HG02610 (cell line): ENCODE results near the gene IL11.

ENCODE experiments used
- ATAC-seq: cut with Tn5 transposase; IDR thresholded peaks from one replicate; pipeline ENCODE4 v1.9.1; 2021; ENCODE audit warnings: mild to moderate bottlenecking, moderate library complexity; ENCODE audit not compliant: unreplicated experiment

Gene IL11

GRCh38 chr19:55353803-55354697, 16.2 kb downstream of the IL11 start:
- ATAC-seq = no peak

DNA sequence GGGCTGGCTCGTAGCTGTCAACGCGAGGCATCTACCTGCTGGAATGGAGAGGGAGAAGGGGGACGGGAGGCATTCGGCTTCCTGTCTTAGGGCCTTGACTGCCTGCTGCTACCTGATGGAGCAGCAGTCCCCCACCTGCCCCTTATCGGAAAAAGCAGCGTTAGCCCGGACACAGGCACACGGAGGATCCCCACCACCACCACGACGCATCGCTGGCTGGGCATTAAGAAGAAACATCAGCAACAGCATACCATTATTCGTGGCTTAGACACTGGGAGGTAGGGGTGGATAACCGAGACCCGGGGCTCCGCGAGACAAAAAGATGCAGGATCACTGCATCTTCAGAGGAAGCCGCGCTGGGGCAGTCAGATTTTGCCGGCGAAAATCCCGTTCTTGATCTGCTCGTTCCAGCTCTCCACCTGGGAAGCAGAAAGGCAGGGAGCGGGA, 16.9 kb downstream of the IL11 start:
- ATAC-seq = no peak

DNA sequence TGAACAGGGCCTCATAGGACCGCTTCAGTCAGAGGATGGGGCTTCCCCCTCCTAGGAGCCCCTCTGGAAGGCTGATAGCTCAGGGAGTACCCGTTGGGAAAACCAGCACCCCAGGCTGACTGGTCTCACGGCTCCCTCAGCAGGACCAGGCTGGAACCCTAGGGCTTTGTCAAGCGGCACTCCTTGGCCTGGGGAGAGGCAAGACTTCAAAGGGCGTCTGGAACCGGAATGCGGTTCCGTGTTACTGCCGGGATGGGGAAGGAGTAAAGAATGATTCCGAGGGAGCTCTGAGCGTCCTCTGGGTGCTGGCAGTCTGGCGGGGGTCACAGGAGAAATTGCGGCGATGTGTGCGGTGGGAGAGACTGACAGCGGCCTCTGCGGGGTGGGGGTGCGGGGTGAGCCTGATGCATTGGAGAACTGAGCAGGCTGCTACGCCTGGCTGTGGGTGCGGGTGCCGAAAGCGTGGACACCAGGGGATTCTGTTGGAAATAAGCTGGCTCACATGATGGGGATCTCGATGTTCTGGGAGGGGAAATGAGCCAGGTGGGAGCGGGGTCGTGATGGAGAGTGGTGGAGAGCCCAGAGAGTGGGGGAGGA, 17.6 kb downstream of the IL11 start:
- ATAC-seq = no peak

GRCh38 chr19:55352040-55352439, 18.2 kb downstream of the IL11 start:
- ATAC-seq = no peak

- no peak for ATAC-seq
Measured at GRCh38 chr19:55350620-55351315, 19.5 kb downstream of the IL11 start.

- ATAC-seq = no peak
Measured at GRCh38 chr19:55348317-55349034, 21.8 kb downstream of the IL11 start.

DNA sequence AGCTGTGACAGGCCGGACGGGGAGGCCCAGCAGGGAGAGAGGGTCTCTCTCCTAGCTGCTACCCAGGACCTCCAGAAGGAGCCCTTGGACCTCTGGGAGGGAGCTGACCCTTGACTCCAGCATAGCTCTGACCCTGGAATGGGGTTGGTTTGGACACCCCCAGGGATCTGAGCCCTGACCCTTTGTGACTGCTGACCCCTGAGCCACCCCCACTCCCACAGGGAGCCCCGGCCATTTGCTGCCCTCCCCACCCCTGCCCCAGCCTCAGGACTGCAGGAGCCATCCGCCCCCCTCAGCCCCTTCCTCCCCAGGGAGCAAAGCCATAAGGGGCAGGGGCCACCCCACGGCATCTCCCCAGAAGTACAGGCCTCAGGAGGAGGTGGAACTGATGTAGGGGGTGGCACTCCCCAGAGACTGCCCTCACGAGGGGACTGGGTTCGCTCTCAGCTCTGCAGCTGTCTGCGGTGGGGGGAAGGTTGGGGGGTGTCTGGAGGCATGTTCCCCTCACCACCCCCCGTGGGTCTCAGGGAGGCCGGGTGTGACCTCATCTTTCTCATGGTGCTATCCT, 22.7 kb downstream of the IL11 start:
- ATAC-seq = no peak

GRCh38 chr19:55346725-55347441, 23.4 kb downstream of the IL11 start:
- ATAC-seq = no peak

DNA sequence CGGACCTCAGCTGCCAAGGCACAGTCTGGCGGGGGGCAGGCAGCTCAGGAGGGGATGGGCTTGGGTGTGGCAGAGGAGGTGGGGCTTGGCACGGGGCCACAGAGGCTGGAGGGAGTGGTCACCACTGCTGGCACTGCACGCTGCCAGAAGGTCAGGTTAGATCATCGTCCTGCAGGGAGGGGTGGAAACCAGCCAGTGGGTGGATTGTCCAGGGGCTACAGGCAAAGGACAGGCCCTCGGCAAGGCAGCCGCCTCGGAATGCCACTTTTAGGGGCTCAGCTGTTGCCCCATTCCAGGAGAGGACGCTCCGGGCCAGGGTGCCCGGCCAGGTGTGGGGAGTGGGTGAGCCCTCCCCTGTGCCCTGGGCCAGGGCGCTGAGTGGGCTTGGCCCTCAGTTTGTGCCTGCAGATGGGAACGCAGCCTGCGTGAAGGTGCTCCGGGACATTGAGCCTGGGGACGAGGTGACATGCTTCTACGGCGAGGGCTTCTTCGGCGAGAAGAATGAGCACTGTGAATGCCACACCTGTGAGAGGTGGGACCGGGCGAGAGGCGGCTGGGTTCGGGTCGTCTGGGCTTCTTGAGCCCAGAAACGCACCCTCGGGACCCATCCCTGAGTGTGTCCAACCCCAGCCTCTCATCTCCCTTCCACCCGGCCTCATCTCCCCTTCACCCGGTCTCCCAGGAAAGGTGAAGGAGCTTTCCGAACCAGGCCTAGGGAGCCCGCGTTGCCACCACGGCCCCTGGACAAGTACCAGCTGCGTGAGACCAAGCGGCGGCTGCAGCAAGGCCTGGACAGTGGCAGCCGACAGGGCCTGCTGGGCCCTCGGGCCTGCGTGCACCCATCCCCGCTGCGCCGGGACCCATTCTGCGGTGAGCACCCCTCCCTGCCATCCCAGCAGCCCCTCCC, 24.2 kb downstream of the IL11 start:
- ATAC-seq = no peak

DNA sequence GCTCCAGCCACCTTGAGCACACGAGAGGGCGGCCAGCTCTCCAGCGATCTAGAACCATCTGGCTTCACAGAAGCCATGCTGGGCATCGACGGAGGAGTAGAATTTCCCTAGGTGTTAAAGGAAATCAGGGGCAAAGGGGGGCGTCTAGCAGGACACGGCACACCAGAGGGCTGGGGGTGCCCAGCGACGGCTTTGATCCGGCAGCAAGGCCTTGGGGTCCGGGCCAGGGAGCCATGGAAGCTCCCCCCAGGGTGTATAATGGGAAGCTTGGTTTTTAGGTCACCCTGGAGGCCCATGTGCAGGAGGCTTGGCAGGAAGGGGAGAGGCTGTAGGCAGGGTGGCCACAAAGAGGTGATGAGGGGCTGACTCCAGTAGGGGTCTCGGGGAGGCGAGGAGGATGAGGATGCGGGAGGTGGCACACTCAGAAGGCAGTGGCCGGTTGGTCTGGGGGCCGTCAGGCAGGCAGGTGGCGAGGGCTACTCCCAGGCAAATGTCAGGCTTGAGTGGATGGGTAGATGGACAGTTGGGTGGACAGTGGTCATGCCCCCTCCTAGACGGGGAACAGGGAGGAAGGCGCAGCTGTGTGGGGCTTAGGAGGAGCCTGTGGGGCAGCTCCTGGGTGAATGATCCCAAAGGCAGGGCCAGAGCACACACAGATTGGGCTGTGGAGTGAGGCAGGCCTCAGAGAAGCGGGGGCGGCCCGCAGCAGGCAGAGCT, 25.0 kb downstream of the IL11 start:
- ATAC-seq = no peak

DNA sequence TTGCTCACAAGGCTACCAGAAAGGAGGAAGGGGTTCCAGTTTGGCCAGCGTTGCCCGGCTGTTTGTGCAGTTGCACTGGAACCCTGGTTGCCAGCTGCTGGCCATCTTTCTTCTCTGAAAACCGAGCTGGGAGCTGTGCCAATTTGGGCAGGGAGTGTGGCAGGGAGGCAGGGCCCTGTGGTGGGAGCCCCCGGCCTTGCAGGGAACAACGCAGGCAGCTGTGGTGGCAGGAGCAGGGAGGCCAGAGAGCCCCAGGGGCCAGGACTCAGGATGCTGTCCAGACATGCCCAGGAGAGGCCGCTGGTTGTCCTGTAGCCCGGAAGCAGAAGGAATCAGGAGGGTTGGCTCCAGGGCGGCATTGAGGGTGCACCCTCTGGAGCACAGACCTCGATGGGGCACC, 25.8 kb downstream of the IL11 start:
- no peak for ATAC-seq

- ATAC-seq = no peak
Measured at GRCh38 chr19:55341595-55342531, 28.4 kb downstream of the IL11 start.

DNA sequence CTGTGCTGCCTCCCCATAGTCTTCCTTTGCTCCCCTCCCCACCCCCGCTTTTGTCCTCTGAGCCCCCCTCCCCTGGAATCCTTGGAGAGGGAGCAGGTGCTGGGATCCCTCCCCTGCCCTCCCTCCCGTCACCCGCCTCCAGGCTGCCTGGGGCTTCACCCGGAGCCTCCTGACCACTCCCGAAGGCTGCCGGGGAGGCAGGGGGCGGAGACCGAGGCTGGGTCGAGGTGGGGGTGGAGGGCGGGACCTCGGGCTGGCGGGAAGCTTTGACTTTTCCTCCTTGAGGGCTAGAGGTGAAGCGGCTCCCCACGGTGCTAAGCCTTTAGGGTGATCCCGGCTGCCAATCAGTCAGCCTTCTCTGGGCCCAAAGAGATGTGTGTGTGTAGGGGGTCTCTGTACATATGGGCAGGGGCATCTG, 29.1 kb downstream of the IL11 start:
- no peak for ATAC-seq

DNA sequence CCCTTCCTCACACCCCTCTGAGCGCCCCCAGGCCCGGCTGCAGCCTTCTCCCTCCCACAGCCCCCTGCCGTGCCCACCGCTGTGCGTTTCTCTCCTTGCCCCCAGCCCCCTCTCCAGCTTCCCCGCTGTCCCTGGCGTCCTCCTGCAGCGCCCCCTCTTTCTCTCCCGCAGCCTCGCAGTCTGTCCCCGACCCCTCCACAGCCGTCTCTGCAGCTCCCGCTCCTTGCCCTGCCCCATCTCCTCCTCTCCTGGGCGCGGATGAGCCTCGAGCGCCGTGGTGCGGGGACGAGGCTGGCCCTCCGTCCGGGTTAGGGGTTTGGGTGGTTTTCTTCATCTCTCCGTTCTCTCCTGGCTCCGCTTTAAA, 29.5 kb downstream of the IL11 start:
- ATAC-seq = no peak

GRCh38 chr19:55339889-55340783, 30.1 kb downstream of the IL11 start:
- ATAC-seq = no peak

DNA sequence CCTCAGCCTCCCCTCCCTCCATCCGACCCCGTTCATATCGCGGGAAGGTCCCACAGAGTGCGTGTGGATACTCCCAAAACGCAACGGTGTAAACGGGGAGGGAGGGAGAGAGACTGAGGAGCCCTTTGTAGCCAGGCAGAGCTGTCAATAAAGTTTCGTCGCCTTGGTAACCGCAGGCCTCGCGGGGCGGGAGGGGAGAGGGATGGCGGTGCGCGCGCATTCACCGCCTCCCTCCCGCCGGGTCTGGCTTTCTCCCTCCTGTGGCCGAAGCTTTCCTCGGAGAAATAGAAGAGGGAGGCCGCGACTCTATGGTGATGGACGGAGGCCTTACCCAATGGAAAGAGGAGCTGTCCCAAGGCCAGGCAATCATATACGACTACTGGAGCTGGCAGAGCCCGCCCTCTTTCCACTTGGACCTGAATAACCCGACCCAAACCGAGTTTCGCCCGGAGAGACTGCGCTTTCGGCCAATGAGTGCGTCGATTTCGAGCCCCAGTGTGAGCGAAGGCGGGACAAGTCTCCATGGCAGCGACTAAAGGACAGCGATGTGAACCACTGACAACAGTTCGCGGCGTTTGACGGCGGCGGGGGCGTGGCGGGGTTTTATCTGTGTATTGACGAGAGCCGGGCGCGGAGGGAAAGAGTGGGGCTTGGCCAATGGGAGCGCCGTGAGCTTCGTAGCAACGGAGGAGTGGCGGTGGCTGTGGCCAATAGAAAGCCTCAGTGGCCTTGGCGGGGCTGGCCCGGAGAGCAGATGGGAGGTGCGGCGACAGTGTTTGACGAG, 31.0 kb downstream of the IL11 start, which contains the start of gene KMT5C:
Gene KMT5C, plus strand, starts transcription at position 772 of the 784 bp plus-strand sequence. CDS start 2,061 bp downstream, outside the sequence.
- ATAC-seq = peak; percentile 83
